ENCODE results near the gene GNB1L. TPM values are rescaled to one million over a fixed set of nuclear protein-coding genes. Genes with fewer than 3 reads are reported as not detected.

The GNB1L gene
- total and polyA plus RNA-seq, 9 of the 15 experiments (the other 6 are each of a cell fraction or from before 2014, with no cell fraction given), result 0.56 to 50.5 (median 10.2) TPM

- TF ChIP-seq KLF13 (tag; IDR thresholded peaks at IDR 0.05; ENCODE audit: borderline replicate concordance, low read depth), result peak; percentile 100
- TF ChIP-seq THRAP3 (IDR thresholded peaks at IDR 0.05; ENCODE audit: borderline replicate concordance), result no peak
- TF ChIP-seq SNIP1 (IDR thresholded peaks at IDR 0.05; ENCODE audit: low read depth), result no peak
- TF ChIP-seq TRIM28 (IDR thresholded peaks at IDR 0.05), result no peak
- no peak for TF ChIP-seq TFAM (CRISPR knock-in tag; conservative IDR thresholded peaks at IDR 0.05)
- no peak for TF ChIP-seq VEZF1 (CRISPR knock-in tag; IDR thresholded peaks at IDR 0.05)
- peak; percentile 29 to 81; a peak in 3 of 4 replicates for TF ChIP-seq TBL1XR1 (IDR thresholded peaks at IDR 0.05; ENCODE audit: low read length in 2 of 2)
- TF ChIP-seq CREM (IDR thresholded peaks at IDR 0.05; ENCODE audit: low read depth), result no peak
- no peak for TF ChIP-seq ZBTB33 (CRISPR knock-in tag; IDR thresholded peaks at IDR 0.05)
- TF ChIP-seq ZNF561 (CRISPR knock-in tag; conservative IDR thresholded peaks at IDR 0.05), result 0 out of 2 replicates have a peak, but pooled peaks have one; percentile 8
- TF ChIP-seq RBM15 (IDR thresholded peaks at IDR 0.05; ENCODE audit: insufficient read depth, low read length), result no peak
- TF ChIP-seq GABPB2 (CRISPR knock-in tag; conservative IDR thresholded peaks at IDR 0.05), result peak; percentile 90
- TF ChIP-seq SNAPC5 (CRISPR knock-in tag; IDR thresholded peaks at IDR 0.05), result no peak
- TF ChIP-seq RREB1 (CRISPR knock-in tag; IDR thresholded peaks at IDR 0.05), result peak; percentile 67; the same call in 1 of the 2 replicates
- TF ChIP-seq CHCHD3 (CRISPR knock-in tag; IDR thresholded peaks at IDR 0.05), result no peak
- TF ChIP-seq, protein P1, sequence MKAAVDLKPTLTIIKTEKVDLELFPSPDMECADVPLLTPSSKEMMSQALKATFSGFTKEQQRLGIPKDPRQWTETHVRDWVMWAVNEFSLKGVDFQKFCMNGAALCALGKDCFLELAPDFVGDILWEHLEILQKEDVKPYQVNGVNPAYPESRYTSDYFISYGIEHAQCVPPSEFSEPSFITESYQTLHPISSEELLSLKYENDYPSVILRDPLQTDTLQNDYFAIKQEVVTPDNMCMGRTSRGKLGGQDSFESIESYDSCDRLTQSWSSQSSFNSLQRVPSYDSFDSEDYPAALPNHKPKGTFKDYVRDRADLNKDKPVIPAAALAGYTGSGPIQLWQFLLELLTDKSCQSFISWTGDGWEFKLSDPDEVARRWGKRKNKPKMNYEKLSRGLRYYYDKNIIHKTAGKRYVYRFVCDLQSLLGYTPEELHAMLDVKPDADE (conservative IDR thresholded peaks at IDR 0.05; ENCODE audit: control insufficient read depth, low read depth, low read length), result no peak
These were observed at the start of gene GNB1L, which contains the start of gene RTL10 (continued) for GRCh38 chr22:19854778-19855503.
